ENCODE results near the gene PTAR1.

- TF ChIP-seq POU6F1 (CRISPR knock-in tag; IDR thresholded peaks at IDR 0.05; ENCODE audit: borderline replicate concordance, low read depth) (no peak), OSR1 (CRISPR knock-in tag; IDR thresholded peaks at IDR 0.05) (no peak), RARB (CRISPR knock-in tag; IDR thresholded peaks at IDR 0.05) (no peak), CSRNP3 (CRISPR knock-in tag; IDR thresholded peaks at IDR 0.05) (no peak), CREB5 (CRISPR knock-in tag; IDR thresholded peaks at IDR 0.05; ENCODE audit: low read depth) (no peak), ZNF70 (CRISPR knock-in tag; IDR thresholded peaks at IDR 0.05) (no peak)
- TF ChIP-seq, protein P1, sequence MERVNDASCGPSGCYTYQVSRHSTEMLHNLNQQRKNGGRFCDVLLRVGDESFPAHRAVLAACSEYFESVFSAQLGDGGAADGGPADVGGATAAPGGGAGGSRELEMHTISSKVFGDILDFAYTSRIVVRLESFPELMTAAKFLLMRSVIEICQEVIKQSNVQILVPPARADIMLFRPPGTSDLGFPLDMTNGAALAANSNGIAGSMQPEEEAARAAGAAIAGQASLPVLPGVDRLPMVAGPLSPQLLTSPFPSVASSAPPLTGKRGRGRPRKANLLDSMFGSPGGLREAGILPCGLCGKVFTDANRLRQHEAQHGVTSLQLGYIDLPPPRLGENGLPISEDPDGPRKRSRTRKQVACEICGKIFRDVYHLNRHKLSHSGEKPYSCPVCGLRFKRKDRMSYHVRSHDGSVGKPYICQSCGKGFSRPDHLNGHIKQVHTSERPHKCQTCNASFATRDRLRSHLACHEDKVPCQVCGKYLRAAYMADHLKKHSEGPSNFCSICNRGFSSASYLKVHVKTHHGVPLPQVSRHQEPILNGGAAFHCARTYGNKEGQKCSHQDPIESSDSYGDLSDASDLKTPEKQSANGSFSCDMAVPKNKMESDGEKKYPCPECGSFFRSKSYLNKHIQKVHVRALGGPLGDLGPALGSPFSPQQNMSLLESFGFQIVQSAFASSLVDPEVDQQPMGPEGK (CRISPR knock-in tag; IDR thresholded peaks at IDR 0.05; ENCODE audit: borderline replicate concordance), result no peak
Observed at GRCh38 chr9:69678843-69679538, 80.8 kb downstream of the PTAR1 start.

Measured in SK-N-SH treated with all-trans-retinoic acid at 6 μM for 48 hours (cell line).